Endothelial cell of umbilical vein (primary cell): ENCODE results near the gene ANKRD13D.

Experiments
- EZH2 ChIP-seq: IDR thresholded peaks from 2 replicates; pipeline ENCODE4 v1.6.1; 2012; ENCODE audit warnings: borderline replicate concordance, low read depth, mild to moderate bottlenecking, moderate library complexity, low read length, inconsistent platforms; ENCODE audit not compliant: severe bottlenecking
- FOS ChIP-seq: IDR thresholded peaks from 2 replicates; pipeline ENCODE4 v1.6.1; 2011; ENCODE audit warnings: mild to moderate bottlenecking, low read length, moderate library complexity, borderline replicate concordance; ENCODE audit not compliant: insufficient read depth
- JUN ChIP-seq: IDR thresholded peaks from 2 replicates; pipeline ENCODE4 v1.6.1; 2011; ENCODE audit warnings: borderline replicate concordance, low read depth; ENCODE audit not compliant: insufficient read length, insufficient read depth
- POLR2A ChIP-seq: IDR thresholded peaks from 2 replicates; pipeline ENCODE4 v1.6.1; 2012; ENCODE audit warnings: low read depth, mild to moderate bottlenecking, control low read depth, low read length
- POLR2AphosphoS5 ChIP-seq: IDR thresholded peaks from 2 replicates; pipeline ENCODE4 v1.6.1; 2012; ENCODE audit warnings: low read depth, mild to moderate bottlenecking, control low read depth, low read length, moderate library complexity; ENCODE audit not compliant: insufficient read depth
- TF ChIP-seq, protein P1 (sequence below), 2 donors: IDR thresholded peaks; 1 replicate in 1 of 2; 2 replicates in 1 of 2; pipeline ENCODE4 v1.5.1; 2011; ENCODE audit warnings: low read length in 2 of 2, mild to moderate bottlenecking in 2 of 2, moderate library complexity in 2 of 2, control low read depth in 1 of 2, inconsistent platforms in 1 of 2, low read depth in 1 of 2; ENCODE audit not compliant: insufficient read depth in 1 of 2; ENCODE audit errors: extremely low read depth in 1 of 2
- TF ChIP-seq, protein P2 (sequence below): IDR thresholded peaks from 2 replicates; pipeline ENCODE4 v1.6.1; 2011; ENCODE audit not compliant: insufficient read depth, insufficient read length

DNA sequence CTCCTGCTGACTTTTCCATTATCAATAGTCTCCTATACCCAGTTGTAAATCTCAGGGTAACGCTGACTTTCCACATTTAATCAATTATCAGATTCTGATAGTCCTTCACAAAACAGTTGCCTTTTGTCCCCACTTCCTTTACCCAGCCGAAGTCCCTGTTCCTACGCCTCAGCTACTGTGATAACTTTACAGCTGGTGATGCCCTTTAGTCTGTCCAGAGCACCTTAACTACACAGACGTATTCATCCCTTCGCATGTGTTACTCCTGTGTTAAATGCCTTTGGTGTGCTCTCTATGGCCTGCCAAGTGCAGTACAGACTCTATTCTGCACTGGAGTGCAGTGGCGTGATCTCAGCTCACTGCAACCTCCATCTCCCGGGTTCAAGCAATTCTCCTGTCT lies 34.4 kb downstream of the ANKRD13D start:
- TF ChIP-seq, protein P1, sequence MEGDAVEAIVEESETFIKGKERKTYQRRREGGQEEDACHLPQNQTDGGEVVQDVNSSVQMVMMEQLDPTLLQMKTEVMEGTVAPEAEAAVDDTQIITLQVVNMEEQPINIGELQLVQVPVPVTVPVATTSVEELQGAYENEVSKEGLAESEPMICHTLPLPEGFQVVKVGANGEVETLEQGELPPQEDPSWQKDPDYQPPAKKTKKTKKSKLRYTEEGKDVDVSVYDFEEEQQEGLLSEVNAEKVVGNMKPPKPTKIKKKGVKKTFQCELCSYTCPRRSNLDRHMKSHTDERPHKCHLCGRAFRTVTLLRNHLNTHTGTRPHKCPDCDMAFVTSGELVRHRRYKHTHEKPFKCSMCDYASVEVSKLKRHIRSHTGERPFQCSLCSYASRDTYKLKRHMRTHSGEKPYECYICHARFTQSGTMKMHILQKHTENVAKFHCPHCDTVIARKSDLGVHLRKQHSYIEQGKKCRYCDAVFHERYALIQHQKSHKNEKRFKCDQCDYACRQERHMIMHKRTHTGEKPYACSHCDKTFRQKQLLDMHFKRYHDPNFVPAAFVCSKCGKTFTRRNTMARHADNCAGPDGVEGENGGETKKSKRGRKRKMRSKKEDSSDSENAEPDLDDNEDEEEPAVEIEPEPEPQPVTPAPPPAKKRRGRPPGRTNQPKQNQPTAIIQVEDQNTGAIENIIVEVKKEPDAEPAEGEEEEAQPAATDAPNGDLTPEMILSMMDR (IDR thresholded peaks at IDR 0.05; ENCODE audit: extremely low read depth in 1 of 2, insufficient read depth in 1 of 2, low read depth in 1 of 2, low read length in 2 of 2), result no peak
- TF ChIP-seq POLR2AphosphoS5 (no peak), POLR2A (no peak), EZH2 (no peak), JUN (no peak), FOS (no peak)
- TF ChIP-seq, protein P2, sequence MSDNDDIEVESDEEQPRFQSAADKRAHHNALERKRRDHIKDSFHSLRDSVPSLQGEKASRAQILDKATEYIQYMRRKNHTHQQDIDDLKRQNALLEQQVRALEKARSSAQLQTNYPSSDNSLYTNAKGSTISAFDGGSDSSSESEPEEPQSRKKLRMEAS, result no peak
